GM19351 (cell line): ENCODE data around the gene HUNK.
"Not testable (repeated sequence)": the region's sequence is repeated elsewhere in the genome, so short reads cannot be mapped to it uniquely, and the experiment has no call there.

Experiments used
- ATAC-seq: cut with Tn5 transposase; IDR thresholded peaks from one replicate; pipeline ENCODE4 v1.9.1; 2021; ENCODE audit warnings: mild to moderate bottlenecking, moderate library complexity; ENCODE audit not compliant: unreplicated experiment

Gene HUNK

GRCh38 chr21:31918250-31918775 is 45.5 kb downstream of the HUNK start:
- no peak for ATAC-seq

GRCh38 chr21:31920275-31920674 is 47.5 kb downstream of the HUNK start:
- ATAC-seq, result no peak

GRCh38 chr21:31921079-31921478 is 48.3 kb downstream of the HUNK start:
- ATAC-seq, result no peak

- ATAC-seq, result no peak
These were observed 50.1 kb downstream of the HUNK start for GRCh38 chr21:31922881-31923280.

GRCh38 chr21:31923756-31924155 is 50.9 kb downstream of the HUNK start:
- no peak for ATAC-seq

- ATAC-seq, result no peak
These were observed 51.7 kb downstream of the HUNK start for GRCh38 chr21:31924548-31924947.

- no peak for ATAC-seq
These were observed 53.7 kb downstream of the HUNK start for GRCh38 chr21:31926498-31926897.

- ATAC-seq, result no peak
These were observed 55.0 kb downstream of the HUNK start for GRCh38 chr21:31927689-31928353.

GRCh38 chr21:31928656-31929055 is 55.8 kb downstream of the HUNK start:
- ATAC-seq, result no peak

- no peak for ATAC-seq
These were observed 56.7 kb downstream of the HUNK start for GRCh38 chr21:31929548-31929947.

- no peak for ATAC-seq
These were observed 57.2 kb downstream of the HUNK start for GRCh38 chr21:31930001-31930400.

- no peak for ATAC-seq
These were observed 59.0 kb downstream of the HUNK start for GRCh38 chr21:31931644-31932469.

- ATAC-seq, result no peak
These were observed 59.6 kb downstream of the HUNK start for GRCh38 chr21:31932470-31932764.

GRCh38 chr21:31937303-31937702 is 64.5 kb downstream of the HUNK start:
- no peak for ATAC-seq

GRCh38 chr21:31938330-31939301 is 65.8 kb downstream of the HUNK start:
- no peak for ATAC-seq

- no peak for ATAC-seq
These were observed 68.9 kb downstream of the HUNK start for GRCh38 chr21:31941694-31942093.

GRCh38 chr21:31943561-31943960 is 70.7 kb downstream of the HUNK start:
- no peak for ATAC-seq

- ATAC-seq, result no peak
These were observed 72.3 kb downstream of the HUNK start for GRCh38 chr21:31945141-31945540.

- no peak for ATAC-seq
These were observed 72.7 kb downstream of the HUNK start for GRCh38 chr21:31945546-31945945.

- no peak for ATAC-seq
These were observed 73.4 kb downstream of the HUNK start for GRCh38 chr21:31946231-31946630.

GRCh38 chr21:31946876-31947550 is 74.2 kb downstream of the HUNK start:
- ATAC-seq, result not testable (repeated sequence)
